HEK293 (cell line): ENCODE data around the gene NDRG4.

Experiments
- REST ChIP-seq: fragments of 450-650 bp; formaldehyde crosslinking; IDR thresholded peaks from 2 replicates; pipeline ENCODE4 v1.5.1; 2016; ENCODE audit warnings: missing biosample characterization, missing genetic modification characterization
- ZNF302 ChIP-seq: fragments of 450-650 bp; formaldehyde crosslinking; IDR thresholded peaks from 2 replicates; pipeline ENCODE4 v1.5.1; 2016; ENCODE audit warnings: missing biosample characterization, missing genetic modification characterization, low read depth
- ZNF768 ChIP-seq: fragments of 450-650 bp; formaldehyde crosslinking; IDR thresholded peaks from 2 replicates; pipeline ENCODE4 v1.5.1; 2018; ENCODE audit warnings: missing biosample characterization, mild to moderate bottlenecking, missing genetic modification characterization
- TF ChIP-seq, protein P1 (sequence below): fragments of 450-650 bp; formaldehyde crosslinking; IDR thresholded peaks from 2 replicates; pipeline ENCODE4 v1.5.1; 2016; ENCODE audit warnings: missing biosample characterization, missing genetic modification characterization

DNA sequence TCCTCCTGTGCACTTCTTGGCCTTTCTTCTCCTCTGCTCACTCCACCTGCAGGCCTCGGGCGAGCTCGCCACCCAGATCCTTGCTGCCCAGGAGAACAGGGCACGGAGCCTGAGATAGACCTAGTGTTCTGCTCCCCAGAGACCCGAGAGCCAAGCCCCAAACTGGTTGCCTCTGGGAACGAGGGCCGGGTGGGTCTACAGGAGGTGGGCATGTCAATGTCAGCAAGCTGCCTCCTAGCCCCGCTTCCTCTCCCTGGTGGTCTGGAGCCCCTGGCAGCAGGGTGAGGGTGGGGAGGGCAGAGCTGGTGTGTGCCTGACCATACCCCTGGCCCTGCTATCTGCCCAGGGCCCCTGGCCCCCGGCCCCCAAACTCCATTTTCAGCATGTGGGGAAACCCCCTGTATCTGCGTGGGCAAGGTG is 841 bp upstream of the NDRG4 start:
- TF ChIP-seq, protein P1, sequence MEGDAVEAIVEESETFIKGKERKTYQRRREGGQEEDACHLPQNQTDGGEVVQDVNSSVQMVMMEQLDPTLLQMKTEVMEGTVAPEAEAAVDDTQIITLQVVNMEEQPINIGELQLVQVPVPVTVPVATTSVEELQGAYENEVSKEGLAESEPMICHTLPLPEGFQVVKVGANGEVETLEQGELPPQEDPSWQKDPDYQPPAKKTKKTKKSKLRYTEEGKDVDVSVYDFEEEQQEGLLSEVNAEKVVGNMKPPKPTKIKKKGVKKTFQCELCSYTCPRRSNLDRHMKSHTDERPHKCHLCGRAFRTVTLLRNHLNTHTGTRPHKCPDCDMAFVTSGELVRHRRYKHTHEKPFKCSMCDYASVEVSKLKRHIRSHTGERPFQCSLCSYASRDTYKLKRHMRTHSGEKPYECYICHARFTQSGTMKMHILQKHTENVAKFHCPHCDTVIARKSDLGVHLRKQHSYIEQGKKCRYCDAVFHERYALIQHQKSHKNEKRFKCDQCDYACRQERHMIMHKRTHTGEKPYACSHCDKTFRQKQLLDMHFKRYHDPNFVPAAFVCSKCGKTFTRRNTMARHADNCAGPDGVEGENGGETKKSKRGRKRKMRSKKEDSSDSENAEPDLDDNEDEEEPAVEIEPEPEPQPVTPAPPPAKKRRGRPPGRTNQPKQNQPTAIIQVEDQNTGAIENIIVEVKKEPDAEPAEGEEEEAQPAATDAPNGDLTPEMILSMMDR: no peak
- TF ChIP-seq ZNF302 (tag by site-specific recombination) (no peak), REST (tag by site-specific recombination) (no peak), ZNF768 (no peak)
